ENCODE measurements around the gene CCNL1. TPM values are rescaled to one million over a fixed set of nuclear protein-coding genes. Genes with fewer than 3 reads are reported as not detected.

The CCNL1 gene
- total and polyA plus RNA-seq, 2 of the 4 experiments (the other 2 are of a cell fraction), result 60.9 to 83.3 TPM

- no peak for TF ChIP-seq CTCF (conservative IDR thresholded peaks at IDR 0.05; ENCODE audit: low read depth, low read length)
Measured at GRCh38 chr3:157128771-157129681, 30.9 kb downstream of the CCNL1 start (continued).

Data from IMR-90 (cell line).